DND-41 (cell line): ENCODE results near the gene ATP7A.
"Not testable (repeated sequence)": the region's sequence is repeated elsewhere in the genome, so short reads cannot be mapped to it uniquely, and the experiment has no call there.

Source experiments
- EZH2 ChIP-seq: IDR thresholded peaks from 3 replicates; pipeline ENCODE4 v1.6.1; 2012; ENCODE audit warnings: borderline replicate concordance, low read depth, mild to moderate bottlenecking, moderate library complexity, low read length, inconsistent platforms; ENCODE audit not compliant: severe bottlenecking
- TF ChIP-seq, protein P1 (sequence below): IDR thresholded peaks from 2 replicates; pipeline ENCODE4 v1.5.1; 2012; ENCODE audit warnings: borderline replicate concordance, low read length, moderate library complexity, mild to moderate bottlenecking; ENCODE audit not compliant: poor library complexity, severe bottlenecking; ENCODE audit errors: extremely low read depth

DNA sequence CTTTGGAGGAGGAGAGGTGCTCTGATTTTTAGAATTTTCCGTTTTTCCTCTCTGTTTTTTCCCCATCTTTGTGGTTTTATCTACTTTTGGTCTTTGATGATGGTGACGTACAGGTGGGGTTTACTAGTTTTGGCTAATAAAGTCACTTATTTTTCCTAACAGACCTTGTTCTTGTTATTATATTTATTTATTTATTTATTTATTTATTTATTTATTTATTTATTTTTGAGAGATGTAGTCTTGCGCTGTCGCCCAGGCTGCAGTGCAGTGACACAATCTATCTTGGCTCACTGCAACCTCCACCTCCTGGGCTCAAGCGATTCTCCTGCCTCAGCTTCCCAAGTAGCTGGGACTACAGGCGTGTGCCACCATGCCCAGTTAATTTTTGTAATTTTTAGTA is 170.9 kb downstream of the ATP7A start:
- TF ChIP-seq EZH2 = not testable (repeated sequence)
- TF ChIP-seq, protein P1, sequence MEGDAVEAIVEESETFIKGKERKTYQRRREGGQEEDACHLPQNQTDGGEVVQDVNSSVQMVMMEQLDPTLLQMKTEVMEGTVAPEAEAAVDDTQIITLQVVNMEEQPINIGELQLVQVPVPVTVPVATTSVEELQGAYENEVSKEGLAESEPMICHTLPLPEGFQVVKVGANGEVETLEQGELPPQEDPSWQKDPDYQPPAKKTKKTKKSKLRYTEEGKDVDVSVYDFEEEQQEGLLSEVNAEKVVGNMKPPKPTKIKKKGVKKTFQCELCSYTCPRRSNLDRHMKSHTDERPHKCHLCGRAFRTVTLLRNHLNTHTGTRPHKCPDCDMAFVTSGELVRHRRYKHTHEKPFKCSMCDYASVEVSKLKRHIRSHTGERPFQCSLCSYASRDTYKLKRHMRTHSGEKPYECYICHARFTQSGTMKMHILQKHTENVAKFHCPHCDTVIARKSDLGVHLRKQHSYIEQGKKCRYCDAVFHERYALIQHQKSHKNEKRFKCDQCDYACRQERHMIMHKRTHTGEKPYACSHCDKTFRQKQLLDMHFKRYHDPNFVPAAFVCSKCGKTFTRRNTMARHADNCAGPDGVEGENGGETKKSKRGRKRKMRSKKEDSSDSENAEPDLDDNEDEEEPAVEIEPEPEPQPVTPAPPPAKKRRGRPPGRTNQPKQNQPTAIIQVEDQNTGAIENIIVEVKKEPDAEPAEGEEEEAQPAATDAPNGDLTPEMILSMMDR = not testable (repeated sequence)
